Heart left ventricle (tissue), 16 donors: ENCODE data around the gene HSPB9. TPM values are rescaled to one million over a fixed set of nuclear protein-coding genes. Genes with fewer than 3 reads are reported as not detected.

Experiments used
- ATAC-seq, 4 donors: fragments of 200-7000 bp; cut with Tn5 transposase; one replicate each; pipeline ENCODE4 v1.9.1; 2020 to 2022; ENCODE audit warnings: moderate library complexity in 4 of 4, mild to moderate bottlenecking in 3 of 4, moderate number of reproducible peaks in 1 of 4
- DNase-seq, 5 donors: peaks; one replicate each; pipeline ENCODE4 v3.0.0-alpha.2; 2020
- H3K27ac ChIP-seq, 12 donors: fragments of 200-600 bp; sonication (generic) in 4 of 12; one replicate each; pipeline versions ENCODE4 v1.5.0 to v1.8.0; 2016 to 2022; ENCODE audit warnings: mild to moderate bottlenecking in 2 of 12
- H3K27me3 ChIP-seq, 9 donors: fragments of 200-600 bp; sonication (generic) in 2 of 9; one replicate each; pipeline versions ENCODE4 v1.5.1 to v1.8.0; 2016 to 2022; ENCODE audit warnings: mild to moderate bottlenecking in 3 of 9
- H3K36me3 ChIP-seq, 9 donors: fragments of 200-600 bp; sonication (generic) in 2 of 9; one replicate each; pipeline versions ENCODE4 v1.5.0 to v1.8.0; 2018 to 2022; ENCODE audit warnings: mild to moderate bottlenecking in 2 of 9
- H3K4me1 ChIP-seq, 12 donors: fragments of 200-600 bp; sonication (generic) in 4 of 12; one replicate each; pipeline versions ENCODE4 v1.5.0 to v1.8.0; 2016 to 2022; ENCODE audit warnings: mild to moderate bottlenecking in 3 of 12
- H3K4me3 ChIP-seq, 12 donors: fragments of 200-600 bp; sonication (generic) in 4 of 12; one replicate each; pipeline versions ENCODE4 v1.5.0 to v1.8.0; 2017 to 2022; ENCODE audit warnings: mild to moderate bottlenecking in 9 of 12, moderate library complexity in 4 of 12
- H3K9me3 ChIP-seq, 12 donors: fragments of 200-600 bp; sonication (generic) in 4 of 12; one replicate each; pipeline versions ENCODE4 v1.5.0 to v1.8.0; 2016 to 2022; ENCODE audit warnings: mild to moderate bottlenecking in 1 of 12
- CTCF ChIP-seq, 12 donors: fragments of 200-600 bp; sonication (generic) in 4 of 12; IDR thresholded peaks; one replicate each; pipeline versions ENCODE4 v1.5.0 to v1.8.0; 2018 to 2022; ENCODE audit warnings: antibody characterized with exemption in 12 of 12, mild to moderate bottlenecking in 5 of 12
- POLR2A ChIP-seq, 2 donors: fragments of 450-650 bp; IDR thresholded peaks; one replicate each; pipeline ENCODE4 v1.6.1; 2017; ENCODE audit warnings: antibody characterized with exemption in 2 of 2, mild to moderate bottlenecking in 2 of 2, moderate library complexity in 2 of 2
- WGBS, 4 donors: extraction: QIAGEN DNeasy Blood & Tissue Kit in 2 of 4; methylation state at CpG; one replicate each; pipeline versions ENCODE4 v1.1.5 to v1.1.7; 2013 to 2018; 5-methylcytosine and 5-hydroxymethylcytosine counted together
- intact Hi-C, 10 donors: fragments of 100-400 bp; cut with DNase I; formaldehyde crosslinking; loops; one replicate each; pipeline versions ENCODE4 v1.11.1 to v1.14.2; 2022
- polyA plus RNA-seq, 2 donors: library from polyadenylated mRNA; stranded (reverse); fragments of 200-250 nt; gene quantifications; one replicate each; pipeline ENCODE4 v1.2.3, GENCODE V29; 2013
- total RNA-seq, 9 donors: library from RNA; depleted of rRNA in 2 of 9; stranded (reverse); fragments of >200 nt in 2 of 9; fragmentation: NEBNext Ultra II Directional in 3 of 9; extraction: Animal tissue kit (Norgen Biotek cat#: 25700) in 3 of 9; gene quantifications; one replicate each; pipeline versions ENCODE4 v1.1.0 to v1.2.4, GENCODE V29; 2016 to 2023
- donor health status: ischemic (EF 13 %, LVEDD 7.1; RV severe dilation, severe dysfunction).
- donor health status: healthy with polysubstance abuse.
- donor health status: DM: no; HTN: yes; CAD: no.
- donor health status: DM: no; HTN: no; CAD: no.
- donor health status: ischemic (EF 25% LVEDD 6.9; RV normal size, moderate dysfunction).
- donor health status: ischemic (EF 25% LVEDD 5.7; RV mildly dilated, moderate dysfunction).
- donor health status: healthy.
- donor health status: DM: yes; HTN: yes; CAD: no.
- donor health status: ischemic (EF 35%, LVEDD 5.7; RV mildly dilated, moderate dysfunction).
- donor health status: nonischemic (EF 11% LVEDD 7.7; RV severe dilation, severe dysfunction).
- donor health status: DM: yes; HTN: yes; CAD: no.
- donor health status: PGD.
- donor health status: ischemic (EF 29% LVEDD 5.4; RV normal size, mild dysfunction).
- donor health status: nonischemic (EF 23%, LVEDD 6.1; RV moderate dilation, normal function).

HSPB9 gene
- total and polyA plus RNA-seq, 11 donors: not detected

- H3K36me3 ChIP-seq: no peaks in the 10 kb centered on the region
- no peak for DNase-seq
- H3K9me3 ChIP-seq: no peaks in the 10 kb centered on the region
- H3K4me3 ChIP-seq: no peak overlapping the region
- WGBS, 4 donors: 78 to 84% (median 80%) methylated on average over 7 of the region's 7 CpGs
- H3K4me1 ChIP-seq: no peaks in the 10 kb centered on the region
- ATAC-seq: no peak
- no peak overlapping the region for H3K27ac ChIP-seq
- H3K27me3 ChIP-seq: peaks cover 0 to 17% (median 3%) of the 10 kb centered on the region in 9 donors
- TF ChIP-seq CTCF (IDR thresholded peaks at IDR 0.05) (no peak), POLR2A (IDR thresholded peaks at IDR 0.05) (no peak)
- intact Hi-C loops: no loop called here
Observed at GRCh38 chr17:42087042-42087701, 35.4 kb upstream of the HSPB9 start.

DNA sequence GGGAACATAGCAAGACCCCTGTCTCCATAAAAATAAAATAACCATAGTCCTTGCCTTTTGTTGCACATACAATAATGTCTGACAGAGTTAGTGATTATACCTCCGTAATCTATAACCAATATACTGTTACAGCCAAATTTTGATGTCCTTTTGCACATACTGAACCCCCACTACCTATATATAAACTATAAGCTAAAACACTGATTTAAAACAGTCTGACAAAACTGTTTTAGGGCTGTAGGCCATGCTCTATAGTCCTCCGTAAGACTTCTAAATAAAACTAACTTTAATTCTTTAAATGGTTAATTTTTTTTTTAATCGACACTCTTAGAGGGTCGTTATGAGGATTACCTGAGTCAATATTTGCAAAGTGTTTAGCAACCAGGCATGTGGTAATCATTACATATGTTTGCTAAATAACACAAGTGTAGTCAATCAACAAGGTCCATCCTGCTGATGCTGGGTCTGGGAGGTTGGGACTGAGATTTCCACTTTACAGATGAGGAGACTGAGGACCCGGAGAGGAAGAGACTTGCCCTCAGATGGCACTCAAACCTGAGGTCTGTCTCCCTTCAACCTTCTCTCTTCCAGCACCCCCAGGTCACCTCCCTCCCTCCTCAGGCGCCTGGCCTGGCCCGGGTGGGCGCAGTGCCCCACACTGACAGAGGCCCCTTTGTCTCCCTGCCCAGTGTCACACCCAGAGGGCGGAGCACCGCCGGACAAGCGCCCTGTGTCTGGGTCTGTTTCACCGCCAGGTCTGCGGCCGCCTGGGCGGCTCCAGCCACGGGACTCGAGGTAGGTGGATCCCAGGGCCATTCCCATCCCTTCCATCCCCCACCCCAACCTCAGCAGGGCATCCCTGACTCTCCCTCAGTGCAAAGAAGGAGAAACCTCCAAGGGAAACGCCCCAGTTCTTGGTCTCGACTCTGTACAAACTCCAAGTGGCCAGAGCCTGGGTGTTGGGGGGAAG is 34.6 kb upstream of the HSPB9 start:
- TF ChIP-seq CTCF (IDR thresholded peaks at IDR 0.05) (no peak), POLR2A (IDR thresholded peaks at IDR 0.05) (no peak)
- intact Hi-C loops: no loop called here

DNA sequence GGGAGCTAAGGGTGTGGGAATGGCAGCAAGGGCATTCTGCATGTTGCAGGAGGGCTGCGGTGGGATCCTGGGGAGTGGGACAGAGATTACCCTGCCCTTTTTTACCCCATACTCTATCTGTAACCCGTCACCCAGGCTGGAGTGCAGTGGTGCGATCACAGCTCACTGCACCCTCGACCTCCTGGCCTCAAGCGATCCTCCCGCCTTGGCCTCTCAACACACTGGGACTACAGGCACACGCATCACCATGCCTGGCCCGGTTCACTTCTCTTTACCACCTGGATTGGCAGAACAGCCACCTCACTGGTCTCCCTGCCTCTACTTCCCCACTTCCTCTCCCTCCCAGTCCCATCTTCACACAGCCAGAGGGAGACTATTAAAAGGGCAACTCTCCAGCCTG is 33.9 kb upstream of the HSPB9 start:
- DNase-seq (no peak), ATAC-seq (no peak)
- no peaks in the 10 kb centered on the region for H3K36me3 ChIP-seq
- H3K9me3 ChIP-seq: no peaks in the 10 kb centered on the region
- no peaks in the 10 kb centered on the region for H3K4me1 ChIP-seq
- WGBS, 4 donors: 79 to 88% (median 86%) methylated on average over 8 of the region's 8 CpGs
- no peak for TF ChIP-seq POLR2A (IDR thresholded peaks at IDR 0.05)
- no peak for TF ChIP-seq CTCF (IDR thresholded peaks at IDR 0.05)
- H3K27ac ChIP-seq: no peak overlapping the region
- intact Hi-C loops: no loop called here
- no peak overlapping the region for H3K4me3 ChIP-seq
- H3K27me3 ChIP-seq: peaks cover 0 to 17% (median 3%) of the 10 kb centered on the region in 9 donors

More for the DNA sequence above, 34.6 kb upstream of the HSPB9 start:
- Histone ChIP-seq H3K36me3 (no peaks in the 10 kb centered on the region), H3K4me1 (no peaks in the 10 kb centered on the region), H3K27ac (no peak overlapping the region), H3K4me3 (no peak overlapping the region), H3K27me3 (peaks cover 0 to 17% (median 3%) of the 10 kb centered on the region in 9 donors), H3K9me3 (no peaks in the 10 kb centered on the region)
- DNase-seq (no peak), ATAC-seq (no peak)
- 57 to 76% (median 63%) methylated on average over 13 to 20 of the region's 20 CpGs for WGBS, 4 donors
